Measurements from ENCODE around the gene ATP8B1.

DNA sequence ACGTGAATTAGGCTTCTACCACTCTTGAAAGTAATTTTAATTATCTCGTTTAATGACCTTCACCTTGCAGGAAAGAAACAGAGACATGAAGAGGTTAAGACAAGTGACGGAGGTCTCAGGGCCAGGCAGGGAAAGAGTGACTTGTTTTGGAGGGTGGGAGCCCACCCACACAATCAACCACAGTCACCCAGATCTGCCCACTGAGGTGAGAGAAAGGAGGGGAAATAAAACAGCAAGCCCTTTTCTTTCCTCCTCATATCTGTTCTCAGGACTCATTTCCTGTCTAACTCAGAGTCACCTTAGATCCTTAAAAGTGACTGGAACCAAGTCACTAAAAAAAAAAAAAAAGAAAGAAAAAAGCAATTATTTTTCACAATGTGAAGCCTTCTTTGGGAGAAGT, 26.8 kb downstream of the ATP8B1 start:
- TF ChIP-seq RAD21 (IDR thresholded peaks at IDR 0.05 in 1 of 2, conservative IDR thresholded peaks at IDR 0.05 in 1 of 2; ENCODE audit: low read depth in 2 of 2, low read length in 2 of 2) (no peak), HDAC6 (IDR thresholded peaks at IDR 0.05; ENCODE audit: low read depth, low read length) (no peak), SP1 (IDR thresholded peaks at IDR 0.05; ENCODE audit: low read depth, low read length) (no peak), SUZ12 (IDR thresholded peaks at IDR 0.05; ENCODE audit: low read length) (no peak), CEBPB (IDR thresholded peaks at IDR 0.05; ENCODE audit: low read depth, low read length) (no peak), BRCA1 (IDR thresholded peaks at IDR 0.05; ENCODE audit: low read depth, low read length) (no peak)
- TF ChIP-seq, protein P1, sequence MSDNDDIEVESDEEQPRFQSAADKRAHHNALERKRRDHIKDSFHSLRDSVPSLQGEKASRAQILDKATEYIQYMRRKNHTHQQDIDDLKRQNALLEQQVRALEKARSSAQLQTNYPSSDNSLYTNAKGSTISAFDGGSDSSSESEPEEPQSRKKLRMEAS (IDR thresholded peaks at IDR 0.05): no peak
- TF ChIP-seq, protein P2, sequence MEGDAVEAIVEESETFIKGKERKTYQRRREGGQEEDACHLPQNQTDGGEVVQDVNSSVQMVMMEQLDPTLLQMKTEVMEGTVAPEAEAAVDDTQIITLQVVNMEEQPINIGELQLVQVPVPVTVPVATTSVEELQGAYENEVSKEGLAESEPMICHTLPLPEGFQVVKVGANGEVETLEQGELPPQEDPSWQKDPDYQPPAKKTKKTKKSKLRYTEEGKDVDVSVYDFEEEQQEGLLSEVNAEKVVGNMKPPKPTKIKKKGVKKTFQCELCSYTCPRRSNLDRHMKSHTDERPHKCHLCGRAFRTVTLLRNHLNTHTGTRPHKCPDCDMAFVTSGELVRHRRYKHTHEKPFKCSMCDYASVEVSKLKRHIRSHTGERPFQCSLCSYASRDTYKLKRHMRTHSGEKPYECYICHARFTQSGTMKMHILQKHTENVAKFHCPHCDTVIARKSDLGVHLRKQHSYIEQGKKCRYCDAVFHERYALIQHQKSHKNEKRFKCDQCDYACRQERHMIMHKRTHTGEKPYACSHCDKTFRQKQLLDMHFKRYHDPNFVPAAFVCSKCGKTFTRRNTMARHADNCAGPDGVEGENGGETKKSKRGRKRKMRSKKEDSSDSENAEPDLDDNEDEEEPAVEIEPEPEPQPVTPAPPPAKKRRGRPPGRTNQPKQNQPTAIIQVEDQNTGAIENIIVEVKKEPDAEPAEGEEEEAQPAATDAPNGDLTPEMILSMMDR (IDR thresholded peaks at IDR 0.05; ENCODE audit: control extremely low read depth in 1 of 3, insufficient read depth in 1 of 3, low read depth in 1 of 3, low read length in 3 of 3): no peak

Data from H1 (cell line).